GM19240 (cell line): Measurements from ENCODE around the gene TMEM248.
"Not testable (repeated sequence)": the region's sequence is repeated elsewhere in the genome, so short reads cannot be mapped to it uniquely, and the experiment has no call there.

Experiments
- DNase-seq: peaks from one replicate; pipeline ENCODE4 v3.0.0; 2011; ENCODE audit warnings: low spot score; ENCODE audit not compliant: insufficient read length

TMEM248 gene, protein sequence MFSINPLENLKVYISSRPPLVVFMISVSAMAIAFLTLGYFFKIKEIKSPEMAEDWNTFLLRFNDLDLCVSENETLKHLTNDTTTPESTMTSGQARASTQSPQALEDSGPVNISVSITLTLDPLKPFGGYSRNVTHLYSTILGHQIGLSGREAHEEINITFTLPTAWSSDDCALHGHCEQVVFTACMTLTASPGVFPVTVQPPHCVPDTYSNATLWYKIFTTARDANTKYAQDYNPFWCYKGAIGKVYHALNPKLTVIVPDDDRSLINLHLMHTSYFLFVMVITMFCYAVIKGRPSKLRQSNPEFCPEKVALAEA

DNA sequence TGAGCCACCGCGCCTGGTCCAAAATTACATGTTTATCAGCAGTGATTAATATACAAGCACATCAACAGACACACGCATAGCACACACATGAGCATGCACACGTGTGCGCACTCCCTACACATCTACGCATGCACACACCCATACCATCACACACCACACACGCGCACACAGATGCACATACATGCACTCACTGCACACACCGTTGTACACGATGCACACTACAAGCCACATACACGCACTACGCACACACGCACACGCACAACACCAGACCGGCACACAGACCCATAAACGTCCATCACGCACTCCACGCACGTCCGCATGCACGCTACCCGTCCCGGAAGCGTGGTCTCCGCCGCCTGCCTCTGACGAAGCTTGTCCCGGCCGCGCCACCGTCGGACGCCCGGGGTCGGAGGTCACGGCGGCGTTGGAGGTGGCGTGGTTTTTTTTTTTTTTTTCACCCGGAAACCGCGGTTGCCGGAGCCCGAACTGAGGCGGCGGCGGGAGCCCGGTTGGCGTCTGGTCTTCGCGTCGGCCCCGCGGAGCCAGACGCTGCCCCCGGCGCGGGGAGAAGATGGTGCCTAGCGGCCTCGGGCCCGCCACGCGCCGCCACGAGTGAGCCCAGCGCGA lies at the start of gene TMEM248:
Gene TMEM248, plus strand, starts transcription at position 457 of the 627 bp plus-strand sequence. CDS start 20,641 bp downstream, outside the sequence.
- peak; percentile 62 for DNase-seq

DNA sequence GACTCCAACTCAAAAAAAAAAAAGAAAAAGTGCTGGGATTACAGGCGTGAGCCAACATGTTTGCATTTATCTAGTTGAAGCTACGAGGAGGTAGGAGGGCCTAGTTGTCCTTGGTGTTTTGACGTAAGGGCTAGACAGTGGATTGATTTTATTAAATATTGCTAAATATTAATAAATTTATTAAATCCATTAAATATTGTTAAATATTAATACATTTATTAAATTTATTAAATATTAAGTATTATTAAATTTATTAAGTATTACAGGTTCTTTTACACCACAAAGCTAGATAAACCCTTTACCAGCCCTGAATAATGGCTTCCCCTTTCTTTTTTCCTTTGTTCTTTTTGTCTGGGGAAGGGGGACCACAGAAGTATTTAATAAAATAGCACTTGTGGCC lies 47.5 kb upstream of the TMEM248 start:
- DNase-seq, result no peak

DNA sequence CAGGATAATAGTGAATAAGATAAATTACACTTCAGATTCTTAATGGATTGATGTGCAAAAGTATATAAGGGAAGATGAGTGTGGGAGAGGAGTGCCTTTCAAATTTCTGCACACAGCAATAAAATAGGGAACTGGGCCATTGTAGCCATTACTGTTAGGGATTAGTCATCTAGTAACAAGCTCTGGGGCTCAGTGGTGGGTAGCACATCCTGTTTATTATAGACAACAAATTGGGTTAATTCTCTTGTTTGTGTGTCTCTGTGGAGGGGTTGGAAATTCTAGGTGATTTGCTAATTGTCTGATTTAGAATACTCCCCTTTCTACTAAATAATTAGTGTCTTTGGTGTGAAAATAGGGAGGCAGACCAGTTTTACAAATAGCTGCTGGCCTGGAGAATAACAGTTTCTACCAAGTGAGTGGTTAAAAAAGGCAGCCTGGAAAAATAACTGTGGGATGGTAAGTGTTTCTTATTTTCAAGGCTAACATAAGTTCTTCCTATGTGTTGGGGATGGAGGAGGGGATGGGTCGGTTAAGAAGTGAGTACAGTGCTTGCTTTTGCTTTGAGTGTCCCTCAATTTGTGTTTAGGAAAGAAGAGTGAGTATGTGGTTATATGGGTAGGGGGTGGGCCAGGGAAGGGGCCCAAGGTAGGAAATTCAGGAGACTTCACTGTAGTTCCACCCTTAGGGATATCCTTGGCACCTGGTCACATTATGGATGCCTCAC lies 43.3 kb upstream of the TMEM248 start:
- peak; percentile 23 for DNase-seq

DNA sequence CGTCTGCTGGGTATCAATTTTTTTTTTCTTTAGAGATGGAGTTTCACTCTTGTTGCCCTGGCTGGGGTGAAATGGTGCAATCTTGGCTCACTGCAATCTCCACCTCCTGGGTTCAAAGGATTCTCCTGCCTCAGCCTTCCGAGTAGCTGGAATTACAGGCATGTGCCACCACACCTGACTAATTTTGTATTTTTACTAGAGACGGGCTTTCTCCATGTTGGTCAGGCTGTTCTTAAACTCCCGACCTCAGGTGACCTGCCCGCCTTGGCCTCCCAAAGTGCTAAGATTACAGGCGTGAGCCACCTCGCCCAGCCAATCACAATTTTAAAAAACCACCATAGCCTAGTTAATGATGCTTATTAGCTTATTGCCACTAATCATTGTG lies 42.7 kb upstream of the TMEM248 start:
- DNase-seq, result not testable (repeated sequence)

DNA sequence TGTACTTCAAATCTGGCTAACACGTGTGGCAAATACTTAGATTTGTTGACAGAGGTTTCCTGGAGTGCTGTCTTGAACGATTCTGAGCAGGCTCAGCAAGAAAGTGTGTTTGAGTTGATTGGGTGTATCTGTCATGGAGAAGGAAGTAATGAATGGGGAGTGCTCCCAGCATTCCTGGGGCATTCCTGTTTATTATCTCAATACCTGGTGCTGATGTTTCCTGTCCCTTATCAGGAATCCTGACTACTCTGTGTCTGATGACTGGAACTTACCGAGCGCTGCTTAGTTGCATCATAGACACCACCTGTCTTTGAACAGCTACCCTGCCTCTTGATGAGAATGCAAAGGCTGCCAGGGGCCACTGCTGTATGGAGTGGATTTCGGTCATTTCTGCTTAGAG lies 41.0 kb upstream of the TMEM248 start:
- no peak for DNase-seq

DNA sequence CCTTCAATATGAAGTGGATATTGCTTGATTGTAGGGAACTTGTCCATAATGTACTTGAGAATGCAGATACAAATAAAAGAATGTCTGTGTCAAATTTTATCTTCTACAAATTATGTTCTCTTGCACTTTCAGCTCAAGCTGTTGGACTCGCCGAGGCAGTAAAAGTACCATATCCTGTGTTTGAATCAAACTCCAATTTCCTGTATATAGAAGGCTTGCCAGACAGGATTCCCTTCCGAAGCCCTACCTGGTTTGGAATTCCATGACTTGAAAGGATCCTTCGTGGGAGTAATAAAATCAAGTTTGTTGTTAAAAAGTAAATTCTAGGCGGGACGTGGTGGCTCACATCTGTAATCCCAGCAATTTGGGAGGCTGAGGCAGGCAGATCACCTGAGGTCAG lies 40.4 kb upstream of the TMEM248 start:
- DNase-seq, result not testable (repeated sequence)

DNA sequence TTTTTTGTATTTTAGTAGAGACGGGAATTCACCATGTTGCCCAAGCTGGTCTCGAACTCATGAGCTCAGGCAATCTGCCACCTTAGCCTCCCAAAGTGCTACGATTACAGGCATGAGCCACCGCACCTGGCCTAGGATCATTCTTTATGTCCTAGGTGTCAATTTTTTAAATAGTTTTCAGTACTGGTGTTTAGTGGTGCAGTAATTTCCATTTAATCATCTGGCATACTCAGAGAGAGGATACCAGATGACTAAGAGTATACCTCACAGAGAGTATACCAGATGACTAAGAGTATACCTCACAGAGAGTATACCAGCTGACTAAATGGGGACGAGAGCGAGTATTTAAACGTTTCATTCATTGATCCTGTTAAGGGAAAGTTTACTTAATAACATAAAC lies 37.3 kb upstream of the TMEM248 start:
- no peak for DNase-seq

DNA sequence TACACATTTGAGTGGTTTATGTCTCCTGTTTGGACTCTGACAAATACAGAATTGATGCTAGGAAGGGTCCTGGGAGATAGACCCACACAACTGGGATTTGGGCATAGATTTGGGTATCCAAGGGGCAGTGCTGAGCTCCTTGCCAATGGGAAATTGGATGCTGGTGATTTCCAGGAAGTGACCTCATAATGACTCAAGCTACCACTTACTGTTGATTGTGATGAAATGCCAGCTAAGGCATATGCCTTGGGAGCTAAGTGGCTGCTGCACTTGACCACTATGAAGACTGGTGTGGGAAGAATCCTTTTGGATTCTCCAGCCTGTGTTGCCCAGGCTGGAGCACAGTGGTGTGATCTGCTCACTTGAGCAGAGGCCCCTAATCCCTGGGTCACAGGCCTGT lies 36.5 kb upstream of the TMEM248 start:
- not testable (repeated sequence) for DNase-seq

DNA sequence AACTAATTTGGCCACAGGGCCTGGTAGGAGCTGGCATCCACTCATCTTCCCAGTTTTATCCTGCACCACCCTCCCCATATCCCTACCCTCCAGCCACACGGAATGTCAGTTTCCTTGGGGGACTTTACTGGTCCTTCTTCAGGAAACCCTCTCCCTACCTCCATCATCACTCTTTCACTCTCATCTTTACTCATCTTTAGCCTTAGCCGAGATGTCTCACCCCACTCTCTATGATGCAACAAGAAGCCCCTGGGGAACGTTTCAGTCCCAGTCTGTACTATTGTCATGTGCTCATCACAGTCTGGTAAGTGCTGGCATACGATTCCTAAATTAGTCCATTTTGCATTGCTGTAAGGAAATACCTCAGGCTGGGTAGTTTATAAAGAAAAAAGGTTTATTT lies 34.9 kb upstream of the TMEM248 start:
- DNase-seq, result no peak

DNA sequence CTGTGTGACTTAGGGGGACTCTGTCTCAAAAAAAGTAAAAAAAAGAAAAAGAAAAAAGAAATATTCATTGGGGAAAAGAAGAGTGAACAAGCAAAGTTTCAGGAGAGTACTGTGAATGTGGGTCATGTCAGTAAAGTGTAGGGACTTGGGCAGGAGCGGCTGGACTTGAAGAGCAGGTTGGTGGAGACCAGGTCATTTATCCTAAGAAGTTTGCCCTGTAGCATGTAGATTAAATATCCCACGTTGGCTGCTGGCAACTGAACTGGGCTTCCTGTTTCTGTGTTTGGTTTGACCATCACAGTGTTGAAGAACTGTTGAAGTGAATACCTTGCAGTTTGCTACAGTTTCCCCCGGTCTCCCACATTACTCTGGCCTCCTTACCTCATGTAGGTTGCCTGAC lies 32.8 kb upstream of the TMEM248 start:
- not testable (repeated sequence) for DNase-seq

DNA sequence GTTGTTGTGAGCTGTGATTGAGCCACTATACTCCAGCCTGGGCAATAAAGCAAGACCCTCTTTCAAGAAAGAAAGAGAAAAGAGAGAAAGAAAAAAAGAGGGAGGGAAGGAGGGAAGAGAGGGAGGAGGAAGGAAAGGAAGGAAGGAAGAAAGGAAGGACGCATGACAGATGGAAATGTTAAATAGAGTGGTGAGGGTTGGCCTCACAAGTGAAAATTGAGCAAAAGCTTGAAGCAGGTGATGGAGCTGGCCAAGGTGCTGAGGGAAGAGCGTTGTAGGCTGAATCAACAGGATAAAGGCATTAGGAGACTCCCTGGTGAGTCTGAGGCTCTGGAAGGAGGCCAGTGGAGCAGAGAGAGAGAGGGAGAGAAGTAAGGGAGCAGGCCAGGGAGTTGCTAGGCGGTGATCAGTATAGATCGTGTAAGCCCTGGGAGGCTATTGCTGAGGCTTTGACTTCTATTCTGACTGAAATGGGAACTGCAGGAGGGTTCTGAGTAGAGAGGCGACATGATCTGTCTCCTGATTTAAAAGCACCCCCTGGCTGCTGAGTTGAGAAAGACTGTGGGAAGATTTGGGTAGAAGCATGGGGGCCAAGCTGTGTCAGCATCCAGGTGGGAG lies 26.5 kb upstream of the TMEM248 start:
- no peak for DNase-seq

DNA sequence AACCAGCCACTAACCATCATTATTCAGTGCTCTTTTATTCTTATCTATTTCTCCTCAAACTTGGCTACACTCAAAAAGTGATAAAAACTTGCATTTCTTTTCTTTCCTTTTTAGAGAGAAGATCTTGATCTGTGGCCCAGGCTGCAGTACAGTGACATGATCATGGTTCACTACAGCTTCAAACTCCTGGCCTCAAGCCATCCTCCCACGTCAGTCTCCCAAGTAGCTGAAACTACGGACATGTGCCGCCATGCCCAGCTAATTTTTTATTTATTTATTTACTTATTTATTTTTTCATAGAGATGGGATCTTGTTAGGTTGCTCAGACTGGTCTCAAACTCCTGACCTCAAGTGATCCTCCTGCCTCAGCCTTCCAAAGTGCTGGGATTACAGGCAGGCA lies 24.6 kb upstream of the TMEM248 start:
- no peak for DNase-seq

DNA sequence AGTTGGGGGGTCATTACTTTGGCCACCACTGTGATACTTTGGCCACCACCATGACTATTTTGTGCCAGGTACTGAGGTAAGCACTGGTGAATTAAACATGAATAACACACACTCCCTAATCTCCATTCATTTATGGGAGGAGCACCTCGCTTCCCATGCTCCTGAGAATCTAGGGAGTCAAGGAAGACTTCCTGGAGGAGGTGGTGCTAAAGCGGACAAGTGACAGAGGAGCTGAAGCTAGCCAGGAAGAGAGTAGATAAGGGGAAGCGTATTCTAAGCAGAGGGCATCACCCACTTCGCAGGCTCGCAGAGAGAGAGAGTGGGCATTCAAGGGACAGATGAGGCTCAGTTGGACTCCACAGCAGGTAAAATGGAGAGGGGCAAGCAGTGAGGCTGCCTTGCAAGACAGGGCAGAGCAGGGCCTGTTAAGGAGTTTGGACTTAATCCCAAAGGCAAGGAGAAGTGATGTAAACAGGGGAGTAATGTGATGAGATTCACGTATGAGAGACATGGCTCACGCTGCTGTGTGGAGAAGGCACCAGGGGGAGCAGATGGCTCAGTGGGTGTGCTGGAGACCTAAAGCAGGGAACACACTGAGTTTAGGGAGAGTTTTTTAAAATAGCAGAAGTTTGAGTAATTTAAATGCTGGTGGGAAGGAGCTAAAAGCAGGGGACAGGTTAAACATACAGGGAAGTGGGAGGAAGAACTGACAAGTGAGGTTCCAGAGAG lies 21.3 kb upstream of the TMEM248 start:
- DNase-seq, result no peak

DNA sequence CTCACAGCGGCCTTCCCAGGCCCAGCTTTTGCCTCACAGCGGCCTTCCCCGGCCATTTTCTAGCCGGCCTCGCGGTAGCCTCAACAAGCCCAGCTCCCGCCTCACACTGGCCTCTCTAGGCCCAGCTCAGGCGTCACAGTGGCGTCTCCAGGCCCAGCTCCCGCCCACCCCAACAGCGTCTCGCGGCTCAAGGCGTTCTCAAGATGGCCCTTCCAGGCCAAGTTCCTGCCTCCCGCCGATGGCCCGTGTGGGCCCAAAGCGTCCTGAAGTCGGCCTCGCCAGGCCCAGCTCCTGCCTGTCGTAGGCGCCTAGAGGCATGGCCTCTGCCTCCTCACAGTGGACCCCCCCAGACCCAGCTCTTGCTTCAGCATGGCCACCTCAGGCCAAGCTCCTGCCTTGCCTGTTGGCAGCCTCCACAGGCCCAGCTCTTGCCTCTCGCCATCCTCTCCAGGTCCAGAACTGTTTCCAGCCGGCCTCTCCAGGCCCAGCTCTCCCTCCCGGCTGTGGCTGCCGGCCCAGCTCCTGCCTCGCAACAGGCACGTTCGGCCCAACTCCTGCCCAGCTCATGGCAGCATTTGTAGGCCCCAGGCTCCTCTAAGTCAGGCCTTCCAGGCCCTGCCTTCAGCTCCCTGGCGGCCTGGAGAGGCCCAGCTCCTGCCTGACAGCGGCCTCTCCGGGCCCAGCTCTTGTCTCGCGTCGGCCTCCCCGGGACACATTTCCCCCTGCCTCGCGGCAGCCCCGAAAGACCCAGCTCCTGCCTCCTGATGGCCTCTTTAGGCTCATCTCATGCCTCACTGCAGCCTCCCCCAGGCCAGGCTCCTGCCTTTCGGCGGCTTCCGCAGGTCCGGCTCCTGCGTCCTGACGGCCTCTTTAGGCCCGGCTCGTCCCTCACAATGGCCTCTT lies 18.8 kb upstream of the TMEM248 start:
- DNase-seq, result no peak

DNA sequence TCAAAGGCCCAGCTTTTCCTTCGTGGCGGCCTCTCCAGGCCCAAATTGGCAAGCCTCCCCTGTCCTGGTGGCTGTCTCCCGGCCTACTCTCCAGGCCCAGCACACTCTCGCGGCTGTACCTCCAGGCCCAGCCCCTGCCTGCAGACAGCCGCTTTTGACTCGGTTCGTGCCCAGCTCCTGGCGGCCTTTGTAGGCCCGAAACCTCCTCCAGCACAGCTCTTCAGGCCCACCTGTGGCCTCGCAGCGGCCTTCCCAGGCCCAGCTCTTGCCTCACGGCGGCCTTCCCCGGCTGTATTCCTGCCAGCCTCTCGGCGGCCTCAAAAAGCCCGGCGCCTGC lies 18.2 kb upstream of the TMEM248 start:
- no peak for DNase-seq

DNA sequence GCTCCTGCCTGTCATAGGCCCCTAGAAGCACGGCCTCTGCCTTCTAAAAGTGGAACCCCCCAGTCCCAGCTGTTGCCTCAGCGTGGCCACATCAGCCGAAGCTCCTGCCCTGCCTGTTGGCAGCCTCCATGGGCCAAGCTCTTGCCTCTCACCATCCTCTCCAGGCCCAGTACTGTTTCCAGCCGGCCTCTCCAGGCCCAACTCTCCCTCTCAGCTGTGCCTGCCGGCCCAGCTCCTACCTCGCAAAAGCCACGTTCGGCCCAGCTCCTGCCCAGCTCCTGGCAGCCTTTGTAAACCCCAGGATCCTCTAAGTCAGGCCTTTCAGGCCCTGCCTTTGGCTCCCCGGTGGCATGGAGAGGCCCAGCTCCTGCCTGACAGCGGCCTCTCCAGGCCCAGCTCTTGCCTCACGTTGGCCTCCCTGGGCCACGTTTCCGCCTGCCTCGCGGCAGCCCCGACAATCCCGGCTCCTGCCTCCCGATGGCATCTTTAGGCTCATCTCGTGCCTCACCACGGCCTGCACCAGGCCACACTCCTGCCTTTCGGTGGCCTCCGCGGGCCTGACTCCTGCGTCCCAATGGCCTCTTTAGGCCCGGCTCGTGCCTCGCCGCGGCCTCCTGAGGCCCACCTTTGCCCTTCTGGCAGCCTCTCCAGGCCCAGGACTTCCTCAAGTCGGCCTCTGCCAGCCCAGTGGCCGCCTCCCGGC lies 17.5 kb upstream of the TMEM248 start:
- no peak for DNase-seq

DNA sequence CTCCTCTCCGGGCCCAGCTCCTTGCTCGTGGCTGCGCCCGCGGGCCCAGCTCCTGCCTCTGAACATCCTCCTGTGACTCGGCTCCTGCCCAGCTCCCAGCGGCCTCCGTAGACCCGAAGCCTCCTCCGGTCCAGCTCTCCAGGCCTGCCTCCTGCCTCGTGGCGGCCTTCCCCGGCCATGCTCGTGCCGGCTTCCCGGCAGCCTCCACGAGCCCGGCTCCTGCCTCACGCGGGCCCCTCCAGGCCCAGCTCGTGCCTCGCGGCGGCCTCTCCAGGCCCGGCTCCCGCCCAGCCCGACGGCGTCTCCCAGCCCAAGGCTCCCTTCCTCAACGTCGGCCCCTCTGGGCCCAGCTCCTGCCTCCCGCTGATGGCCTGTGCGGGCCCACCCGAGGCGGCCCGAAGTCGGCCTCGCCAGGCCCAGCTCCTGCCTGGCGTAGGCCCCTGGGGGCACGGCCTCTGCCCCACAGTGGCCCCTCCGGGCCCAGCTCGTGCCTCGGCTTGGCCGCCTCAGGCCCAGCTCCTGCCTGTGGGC lies 16.9 kb upstream of the TMEM248 start:
- no peak for DNase-seq

DNA sequence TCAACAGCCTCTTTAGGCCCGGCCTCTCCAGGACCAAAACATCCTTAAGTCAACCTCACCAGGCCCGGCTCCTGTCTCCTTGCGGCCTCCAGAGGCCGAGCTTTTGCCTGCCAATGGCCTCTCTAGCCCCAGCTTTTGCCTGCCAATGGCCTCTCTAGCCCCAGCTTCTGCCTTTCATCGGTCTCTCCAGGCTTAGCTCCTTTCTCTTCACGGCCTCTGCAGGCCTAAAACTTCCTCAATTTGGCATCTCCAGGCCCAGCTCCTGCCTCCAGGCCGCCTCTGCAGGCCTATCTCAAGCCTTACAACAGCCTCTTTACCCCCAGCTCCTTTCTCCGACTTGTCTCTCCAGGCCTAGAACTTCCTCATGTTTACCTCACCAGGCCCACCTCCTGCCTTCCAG lies 15.7 kb upstream of the TMEM248 start:
- DNase-seq, result no peak

DNA sequence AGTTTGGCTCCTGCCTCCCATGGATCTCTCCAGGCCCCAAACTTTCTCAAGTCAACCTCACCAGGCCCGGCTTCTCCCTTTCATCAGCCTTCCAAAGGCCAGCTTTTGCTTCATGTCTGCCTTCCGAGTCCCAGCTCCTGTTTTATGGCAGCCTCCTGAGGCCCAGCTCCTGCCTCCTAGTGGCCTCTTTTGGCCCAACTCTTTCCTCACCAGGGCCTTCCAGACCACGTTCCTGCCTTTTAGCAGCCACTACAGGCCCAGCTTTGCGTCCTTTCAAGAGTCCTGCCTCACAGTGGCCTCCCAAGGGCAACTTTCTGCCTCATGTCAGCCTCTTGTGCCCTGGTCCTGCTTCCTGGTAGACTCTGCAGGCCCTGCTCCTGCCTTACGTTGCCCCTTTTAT lies 15.3 kb upstream of the TMEM248 start:
- DNase-seq, result no peak

DNA sequence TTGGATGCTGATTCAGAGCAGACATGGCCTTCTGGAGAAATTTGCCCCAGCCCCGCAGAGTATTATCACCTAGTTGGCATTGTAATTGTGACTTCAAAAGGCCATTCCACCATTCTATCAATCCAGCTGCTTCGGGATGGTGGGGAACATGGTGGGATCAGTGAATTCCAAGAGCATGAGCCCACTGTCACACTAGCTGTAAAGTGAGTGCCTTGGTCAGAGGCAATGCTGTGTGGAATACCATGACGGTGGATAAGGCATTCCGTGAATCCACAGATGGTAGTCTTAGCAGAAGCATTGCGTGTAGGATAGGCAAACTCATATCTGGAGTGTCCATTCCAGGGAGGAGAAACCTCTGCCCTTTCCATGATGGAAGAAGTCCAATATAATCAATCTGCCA lies 13.3 kb upstream of the TMEM248 start:
- DNase-seq, result no peak
